ENCODE measurements around the gene MRPS5.

DNA sequence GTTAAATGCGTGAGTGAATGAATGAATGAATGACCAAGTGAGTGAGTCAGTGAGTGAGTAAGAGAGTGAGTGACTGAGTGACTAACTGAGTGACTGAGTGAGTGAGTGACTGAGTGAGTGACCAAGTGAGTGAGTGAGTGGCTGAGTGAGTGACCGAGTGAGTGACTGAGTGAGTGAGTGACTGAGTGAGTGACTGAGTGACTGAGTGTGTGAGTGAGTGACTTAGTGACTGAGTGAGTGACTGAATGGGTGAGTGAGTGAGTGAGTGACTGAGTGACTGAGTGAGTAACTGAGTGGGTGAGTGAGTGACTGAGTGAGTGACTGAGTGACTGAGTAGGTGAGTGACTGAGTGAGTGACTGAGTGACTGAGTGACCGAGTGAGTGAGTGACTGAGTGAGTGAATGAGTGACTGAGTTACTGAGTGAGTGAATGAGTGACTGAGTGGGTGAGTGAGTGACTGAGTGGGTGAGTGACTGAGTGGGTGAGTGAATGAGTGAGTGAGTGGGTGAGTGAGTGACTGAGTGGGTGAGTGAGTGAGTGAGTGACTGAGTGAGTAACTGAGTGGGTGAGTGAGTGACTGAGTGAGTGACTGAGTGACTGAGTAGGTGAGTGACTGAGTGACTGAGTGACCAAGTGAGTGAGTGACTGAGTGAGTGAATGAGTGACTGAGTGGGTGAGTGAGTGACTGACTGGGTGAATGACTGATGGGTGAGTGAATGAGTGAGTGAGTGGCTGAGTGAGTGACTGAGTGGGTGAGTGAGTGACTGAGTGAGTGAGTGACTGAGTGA lies 84.8 kb downstream of the MRPS5 start:
- no peak for TF ChIP-seq POLR2AphosphoS5 (IDR thresholded peaks at IDR 0.05; ENCODE audit: low read depth)
- TF ChIP-seq, protein P1, sequence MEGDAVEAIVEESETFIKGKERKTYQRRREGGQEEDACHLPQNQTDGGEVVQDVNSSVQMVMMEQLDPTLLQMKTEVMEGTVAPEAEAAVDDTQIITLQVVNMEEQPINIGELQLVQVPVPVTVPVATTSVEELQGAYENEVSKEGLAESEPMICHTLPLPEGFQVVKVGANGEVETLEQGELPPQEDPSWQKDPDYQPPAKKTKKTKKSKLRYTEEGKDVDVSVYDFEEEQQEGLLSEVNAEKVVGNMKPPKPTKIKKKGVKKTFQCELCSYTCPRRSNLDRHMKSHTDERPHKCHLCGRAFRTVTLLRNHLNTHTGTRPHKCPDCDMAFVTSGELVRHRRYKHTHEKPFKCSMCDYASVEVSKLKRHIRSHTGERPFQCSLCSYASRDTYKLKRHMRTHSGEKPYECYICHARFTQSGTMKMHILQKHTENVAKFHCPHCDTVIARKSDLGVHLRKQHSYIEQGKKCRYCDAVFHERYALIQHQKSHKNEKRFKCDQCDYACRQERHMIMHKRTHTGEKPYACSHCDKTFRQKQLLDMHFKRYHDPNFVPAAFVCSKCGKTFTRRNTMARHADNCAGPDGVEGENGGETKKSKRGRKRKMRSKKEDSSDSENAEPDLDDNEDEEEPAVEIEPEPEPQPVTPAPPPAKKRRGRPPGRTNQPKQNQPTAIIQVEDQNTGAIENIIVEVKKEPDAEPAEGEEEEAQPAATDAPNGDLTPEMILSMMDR (IDR thresholded peaks at IDR 0.05; ENCODE audit: insufficient read depth, low read length): no peak

Data from HL-60 (cell line).